ENCODE data around the gene ZYG11B. TPM values are rescaled to one million over a fixed set of nuclear protein-coding genes. Genes with fewer than 3 reads are reported as not detected.

Gene ZYG11B
- total and polyA plus RNA-seq, 2 donors (not counting 1 experiment from before 2014, with no cell fraction given): 3.6 to 22.3 TPM

DNA sequence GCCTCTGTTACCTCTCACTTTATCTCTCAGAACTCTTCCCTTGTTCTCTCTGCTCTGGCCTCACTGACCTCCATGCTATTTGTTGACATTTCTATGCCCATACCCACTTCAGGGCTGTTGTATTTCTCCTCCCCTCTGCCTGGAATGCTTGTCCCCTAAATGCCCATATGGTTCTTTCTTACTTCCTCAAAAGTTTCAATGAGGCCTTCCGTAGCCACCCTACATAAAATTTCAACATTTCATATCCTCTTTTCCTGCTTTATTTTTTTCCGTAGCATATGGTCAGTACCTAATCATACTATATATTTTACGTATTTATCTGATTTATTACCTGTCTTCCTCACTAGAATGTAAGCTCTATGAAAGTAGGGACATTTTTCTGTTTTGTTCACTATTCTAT, 69.2 kb downstream of the ZYG11B start:
- no peaks in the 10 kb centered on the region for H4K20me1 ChIP-seq (ENCODE audit: control insufficient read depth, insufficient read depth, low read length, poor library complexity, severe bottlenecking)
- H3K4me3 ChIP-seq (ENCODE audit: control extremely low read depth in 1 of 5, extremely low read depth in 1 of 5, insufficient read depth in 1 of 5, low read depth in 2 of 5, low read length in 4 of 5): no peak overlapping the region
- WGBS (ENCODE audit: insufficient coverage): no CpG with 5 or more reads among the region's 3 CpGs
- H2AFZ ChIP-seq (ENCODE audit: insufficient read depth, low read depth, low read length, poor library complexity, severe bottlenecking): no peak overlapping the region
- Mint-ChIP-seq H3K27me3 (no peaks in the 10 kb centered on the region), H3K9me3 (ENCODE audit: insufficient read depth) (no peaks in the 10 kb centered on the region), H3K4me3 (no peak overlapping the region), H3K4me1 (no peaks in the 10 kb centered on the region), H3K27ac (no peak overlapping the region)
- peaks cover 1 to 28% of the 10 kb centered on the region in 2 experiments for H3K36me3 ChIP-seq (replicated peaks in 1 of 2; ENCODE audit: control extremely low read depth in 1 of 2, control insufficient read depth in 1 of 2, extremely low read depth in 1 of 2, insufficient read depth in 2 of 2, low read length in 1 of 2)
- H3K9ac ChIP-seq (ENCODE audit: low read length): no peak overlapping the region
- no peaks in the 10 kb centered on the region for H3K79me2 ChIP-seq (ENCODE audit: control insufficient read depth, insufficient read depth, low read length)
- no peaks in the 10 kb centered on the region for H3K9me3 ChIP-seq (ENCODE audit: control extremely low read depth in 1 of 3, control insufficient read depth in 2 of 3, insufficient read depth in 1 of 3, low read length in 2 of 3)
- no peak overlapping the region for H3K4me2 ChIP-seq (replicated peaks; ENCODE audit: low read depth, low read length, poor library complexity, severe bottlenecking)
- no peak overlapping the region for H3K27ac ChIP-seq (ENCODE audit: low read length in 2 of 2)
- ATAC-seq (ENCODE audit: low read depth) (no peak), DNase-seq (no peak)
- ChIA-PET POLR2A (no interaction called here), CTCF (no interaction called here)
- H3K27me3 ChIP-seq (replicated peaks in 1 of 4; ENCODE audit: control extremely low read depth in 1 of 4, control insufficient read depth in 3 of 4, insufficient read depth in 4 of 4, low read length in 3 of 4): no peaks in the 10 kb centered on the region
- TF ChIP-seq EZH2 (IDR thresholded peaks at IDR 0.05; ENCODE audit: borderline replicate concordance, insufficient read depth, low read depth, low read length, poor library complexity, severe bottlenecking): no peak
- TF ChIP-seq, protein P1, sequence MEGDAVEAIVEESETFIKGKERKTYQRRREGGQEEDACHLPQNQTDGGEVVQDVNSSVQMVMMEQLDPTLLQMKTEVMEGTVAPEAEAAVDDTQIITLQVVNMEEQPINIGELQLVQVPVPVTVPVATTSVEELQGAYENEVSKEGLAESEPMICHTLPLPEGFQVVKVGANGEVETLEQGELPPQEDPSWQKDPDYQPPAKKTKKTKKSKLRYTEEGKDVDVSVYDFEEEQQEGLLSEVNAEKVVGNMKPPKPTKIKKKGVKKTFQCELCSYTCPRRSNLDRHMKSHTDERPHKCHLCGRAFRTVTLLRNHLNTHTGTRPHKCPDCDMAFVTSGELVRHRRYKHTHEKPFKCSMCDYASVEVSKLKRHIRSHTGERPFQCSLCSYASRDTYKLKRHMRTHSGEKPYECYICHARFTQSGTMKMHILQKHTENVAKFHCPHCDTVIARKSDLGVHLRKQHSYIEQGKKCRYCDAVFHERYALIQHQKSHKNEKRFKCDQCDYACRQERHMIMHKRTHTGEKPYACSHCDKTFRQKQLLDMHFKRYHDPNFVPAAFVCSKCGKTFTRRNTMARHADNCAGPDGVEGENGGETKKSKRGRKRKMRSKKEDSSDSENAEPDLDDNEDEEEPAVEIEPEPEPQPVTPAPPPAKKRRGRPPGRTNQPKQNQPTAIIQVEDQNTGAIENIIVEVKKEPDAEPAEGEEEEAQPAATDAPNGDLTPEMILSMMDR (IDR thresholded peaks at IDR 0.05): no peak
- no peaks in the 10 kb centered on the region for H3K4me1 ChIP-seq (ENCODE audit: control insufficient read depth in 2 of 2, insufficient read depth in 2 of 2, low read length in 2 of 2)
- intact Hi-C loops (cut with micrococcal nuclease): no loop called here

DNA sequence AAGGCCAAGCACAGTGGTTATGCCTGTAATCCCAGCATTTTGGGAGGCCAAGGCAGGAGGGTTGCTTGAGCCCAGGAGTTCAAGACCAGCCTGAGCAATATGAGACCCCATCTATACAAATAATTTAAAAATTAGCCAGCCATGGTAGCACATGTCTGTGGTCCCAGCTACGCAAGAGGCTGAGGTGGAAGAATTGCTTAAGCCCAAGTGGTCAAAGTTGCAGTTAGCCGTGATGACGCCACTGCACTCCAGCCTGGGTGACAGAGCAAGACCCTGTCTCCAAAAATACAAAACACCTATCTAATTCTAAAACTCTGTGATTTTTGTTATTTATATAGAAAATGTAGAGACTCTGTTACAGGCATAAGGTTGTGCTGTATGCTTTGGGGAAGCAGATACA, 72.1 kb downstream of the ZYG11B start:
- Histone ChIP-seq H3K4me2 (replicated peaks; ENCODE audit: low read depth, low read length, poor library complexity, severe bottlenecking) (no peak overlapping the region), H2AFZ (ENCODE audit: insufficient read depth, low read depth, low read length, poor library complexity, severe bottlenecking) (no peak overlapping the region), H3K4me3 (ENCODE audit: control extremely low read depth in 1 of 5, extremely low read depth in 1 of 5, insufficient read depth in 1 of 5, low read depth in 2 of 5, low read length in 4 of 5) (no peak overlapping the region), H3K27ac (ENCODE audit: low read length in 2 of 2) (no peak overlapping the region), H3K9me3 (ENCODE audit: control extremely low read depth in 1 of 3, control insufficient read depth in 2 of 3, insufficient read depth in 1 of 3, low read length in 2 of 3) (no peaks in the 10 kb centered on the region), H3K9ac (ENCODE audit: low read length) (no peak overlapping the region), H4K20me1 (ENCODE audit: control insufficient read depth, insufficient read depth, low read length, poor library complexity, severe bottlenecking) (no peaks in the 10 kb centered on the region), H3K79me2 (ENCODE audit: control insufficient read depth, insufficient read depth, low read length) (no peaks in the 10 kb centered on the region), H3K36me3 (replicated peaks in 1 of 2; ENCODE audit: control extremely low read depth in 1 of 2, control insufficient read depth in 1 of 2, extremely low read depth in 1 of 2, insufficient read depth in 2 of 2, low read length in 1 of 2) (peaks cover 1 to 21% of the 10 kb centered on the region in 2 experiments), H3K4me1 (ENCODE audit: control insufficient read depth in 2 of 2, insufficient read depth in 2 of 2, low read length in 2 of 2) (no peaks in the 10 kb centered on the region), H3K27me3 (replicated peaks in 1 of 4; ENCODE audit: control extremely low read depth in 1 of 4, control insufficient read depth in 3 of 4, insufficient read depth in 4 of 4, low read length in 3 of 4) (no peaks in the 10 kb centered on the region)
- no peak for ATAC-seq (ENCODE audit: low read depth)
- Mint-ChIP-seq H3K4me3 (no peak overlapping the region), H3K27ac (no peak overlapping the region), H3K27me3 (no peaks in the 10 kb centered on the region), H3K9me3 (ENCODE audit: insufficient read depth) (no peaks in the 10 kb centered on the region), H3K4me1 (no peaks in the 10 kb centered on the region)
- no peak for DNase-seq
- TF ChIP-seq EZH2 (IDR thresholded peaks at IDR 0.05; ENCODE audit: borderline replicate concordance, insufficient read depth, low read depth, low read length, poor library complexity, severe bottlenecking): no peak
- intact Hi-C loops (cut with micrococcal nuclease): no loop called here
- WGBS (ENCODE audit: insufficient coverage): no CpG with 5 or more reads among the region's 3 CpGs
- ChIA-PET POLR2A (interaction anchor here (0.6 kb wide), 1 partner anchor 43 kb away, joined by 4 read pairs; no protein-coding TSS in a partner anchor), CTCF (no interaction called here)
